Adrenal gland (tissue), 19 donors: Measurements from ENCODE around the gene NTS. TPM values are rescaled to one million over a fixed set of nuclear protein-coding genes. Genes with fewer than 3 reads are reported as not detected.

Experiments
- DNase-seq, 7 donors: peaks; one replicate each; pipeline ENCODE4 v3.0.0-alpha.2; 2019 to 2020
- H3K27ac ChIP-seq, 5 donors: fragments of 200-600 bp; sonication (generic) in 4 of 5; 1 replicate in 3 of 5; 2 replicates in 2 of 5; pipeline versions ENCODE4 v1.5.1 to v1.8.0; 2016 to 2020; ENCODE audit warnings: mild to moderate bottlenecking in 1 of 5
- H3K27me3 ChIP-seq: fragments of 200-600 bp; 2 replicates; pipeline ENCODE4 v1.8.0; 2021
- H3K36me3 ChIP-seq, 2 donors: fragments of 200-600 bp; replicated peaks in 1 of 2; 1 replicate in 1 of 2; 2 replicates in 1 of 2; pipeline versions ENCODE4 v1.5.1 to v1.8.0; 2018 to 2022
- H3K4me1 ChIP-seq, 2 donors: fragments of 200-600 bp; replicated peaks in 1 of 2; 1 replicate in 1 of 2; 2 replicates in 1 of 2; pipeline versions ENCODE4 v1.5.1 to v1.8.0; 2018 to 2021
- H3K4me3 ChIP-seq, 4 donors: fragments of 200-600 bp; sonication (generic) in 3 of 4; one replicate each; pipeline ENCODE4 v1.5.1; 2016 to 2018
- H3K9me3 ChIP-seq, 3 donors: fragments of 200-600 bp; sonication (generic) in 1 of 3; replicated peaks in 1 of 3; 1 replicate in 2 of 3; 2 replicates in 1 of 3; pipeline versions ENCODE4 v1.5.1 to v1.8.0; 2016 to 2021
- POLR2A ChIP-seq, 2 donors: fragments of 450-650 bp; IDR thresholded peaks; one replicate each; pipeline ENCODE4 v1.6.1; 2017; ENCODE audit warnings: antibody characterized with exemption in 2 of 2, mild to moderate bottlenecking in 2 of 2, moderate library complexity in 1 of 2
- WGBS, 4 donors: extraction: QIAGEN DNeasy Blood & Tissue Kit in 2 of 4; methylation state at CpG; one replicate each; pipeline versions ENCODE4 v1.1.5 to v1.1.7; 2013 to 2017; 5-methylcytosine and 5-hydroxymethylcytosine counted together
- intact Hi-C, 2 donors: fragments of 100-400 bp; cut with DNase I; formaldehyde crosslinking; loops; one replicate each; pipeline versions ENCODE4 v1.14.1 to v1.15.0; 2022 to 2023
- long read RNA-seq, 10 donors: library from polyadenylated mRNA in 3 of 10; unstranded in 2 of 10; stranded (forward) in 1 of 10; transcript quantifications; one replicate each; pipeline ENCODE4 v2.0.0 and lab custom pipeline, GENCODE V29; 2021 to 2026
- polyA plus RNA-seq, 3 donors: library from polyadenylated mRNA; stranded (reverse); fragments of 200-250 nt in 2 of 3; fragments of 350-450 nt in 1 of 3; fragmentation: Illumina TruSeq in 1 of 3; extraction: RNeasy Lipid Tissue Mini Kit (QIAGEN cat#74804) in 1 of 3; gene quantifications; one replicate each; pipeline ENCODE4 v1.2.3, GENCODE V29; 2013 to 2014
- total RNA-seq, 9 donors: library from RNA; depleted of rRNA in 4 of 9; stranded (reverse); fragments of >200 nt in 4 of 9; fragments of 120-200 nt in 1 of 9; fragmentation: NEBNext Ultra II Directional in 1 of 9; extraction: Animal tissue kit (Norgen Biotek cat#: 25700) in 1 of 9; gene quantifications; one replicate each; pipeline versions ENCODE4 v1.1.0 to v1.2.4, GENCODE V29; 2013 to 2023
- TF ChIP-seq, protein P1 (sequence below), 6 experiments: fragments of 450-650 bp in 4 of 6; fragments of 200-600 bp in 2 of 6; sonication (generic) in 1 of 6; IDR thresholded peaks; 1 replicate in 5 of 6; 2 replicates in 1 of 6; pipeline versions ENCODE4 v1.5.1 to v1.8.0; 2016 to 2021; ENCODE audit warnings: antibody characterized with exemption in 6 of 6, mild to moderate bottlenecking in 2 of 6, moderate library complexity in 1 of 6
- donor health status: healthy with polysubstance abuse.
- donor health status: Bipolar disorder and iron deficiency.
- donor health status: DM: yes; HTN: yes; CAD: no.
- donor health status: DM: no; HTN: no; CAD: no.
- donor health status: DM: no; HTN: no; CAD: no.
- donor health status: DM: yes; HTN: yes; CAD: no.

The NTS gene, protein sequence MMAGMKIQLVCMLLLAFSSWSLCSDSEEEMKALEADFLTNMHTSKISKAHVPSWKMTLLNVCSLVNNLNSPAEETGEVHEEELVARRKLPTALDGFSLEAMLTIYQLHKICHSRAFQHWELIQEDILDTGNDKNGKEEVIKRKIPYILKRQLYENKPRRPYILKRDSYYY
- 10 to 100 TPM in 1 of 9 donors, 1 to 10 TPM in 1, under 1 TPM in 4, not detected in 3; 0.21 to 18.7 (median 0.38) TPM for total RNA-seq
- 1 to 10 TPM in 1 of 3 donors, under 1 TPM in 2; 0.16 to 4.2 (median 0.48) TPM for polyA plus RNA-seq
- long read RNA-seq, donor 1, partial matches to known transcripts: 0 of 1 reads
- long read RNA-seq, donor 1, other reads (novel, unspliced or antisense): 0 of 1 reads
- long read RNA-seq, donor 2, partial matches to known transcripts: 0 of 2 reads
- long read RNA-seq, donor 2, other reads (novel, unspliced or antisense): 0 of 2 reads
- long read RNA-seq, donor 3, partial matches to known transcripts: 0 of 1 reads
- long read RNA-seq, donor 3, other reads (novel, unspliced or antisense): 0 of 1 reads
- long read RNA-seq, donor 4: 0 reads
- long read RNA-seq, donor 5, partial matches to known transcripts: 0 of 1 reads
- long read RNA-seq, donor 5, other reads (novel, unspliced or antisense): 0 of 1 reads
- long read RNA-seq, donor 6, partial matches to known transcripts: 1 of 1 reads
- long read RNA-seq, donor 6, other reads (novel, unspliced or antisense): 0 of 1 reads
- long read RNA-seq, donor 7, partial matches to known transcripts: 0 of 3 reads
- long read RNA-seq, donor 7, other reads (novel, unspliced or antisense): 0 of 3 reads
- long read RNA-seq, donor 8, transcript NTS-201 (4 exons, 1,237 nt): major isoform, 5 of 6 reads
- long read RNA-seq, donor 8, partial matches to known transcripts: 0 of 6 reads
- long read RNA-seq, donor 8, other reads (novel, unspliced or antisense): 0 of 6 reads
- long read RNA-seq, donor 9, partial matches to known transcripts: 0 of 3 reads
- long read RNA-seq, donor 9, other reads (novel, unspliced or antisense): 0 of 3 reads
- long read RNA-seq, donor 10, partial matches to known transcripts: 0 of 2 reads
- long read RNA-seq, donor 10, other reads (novel, unspliced or antisense): 0 of 2 reads

DNA sequence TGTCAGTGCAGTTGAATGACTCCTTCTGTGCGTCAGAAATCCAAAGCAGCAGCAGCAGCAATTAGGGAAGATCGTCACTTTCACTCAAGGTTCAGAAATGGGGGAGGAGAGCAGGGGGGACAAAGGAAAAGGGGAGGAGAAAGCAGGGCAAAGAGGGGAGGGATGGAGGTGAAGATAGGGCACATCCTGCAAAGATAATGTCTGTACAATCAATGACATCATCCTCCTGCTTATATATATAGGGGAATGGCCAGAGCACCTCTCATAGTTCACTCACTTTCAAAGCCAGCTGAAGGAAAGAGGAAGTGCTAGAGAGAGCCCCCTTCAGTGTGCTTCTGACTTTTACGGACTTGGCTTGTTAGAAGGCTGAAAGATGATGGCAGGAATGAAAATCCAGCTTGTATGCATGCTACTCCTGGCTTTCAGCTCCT, at the start of gene NTS:
Gene NTS, plus strand, starts transcription at position 265 of the 431 bp plus-strand sequence. Its CDS starts 109 bp downstream, at position 374.
- Histone ChIP-seq H3K27me3 (peaks cover 3% of the 10 kb centered on the region), H3K36me3 (no peaks in the 10 kb centered on the region), H3K27ac (no peak within 1 kb of the TSS), H3K4me3 (no peak within 1 kb of the TSS), H3K4me1 (no peaks in the 10 kb centered on the region), H3K9me3 (no peaks in the 10 kb centered on the region)
- TF ChIP-seq, protein P1, sequence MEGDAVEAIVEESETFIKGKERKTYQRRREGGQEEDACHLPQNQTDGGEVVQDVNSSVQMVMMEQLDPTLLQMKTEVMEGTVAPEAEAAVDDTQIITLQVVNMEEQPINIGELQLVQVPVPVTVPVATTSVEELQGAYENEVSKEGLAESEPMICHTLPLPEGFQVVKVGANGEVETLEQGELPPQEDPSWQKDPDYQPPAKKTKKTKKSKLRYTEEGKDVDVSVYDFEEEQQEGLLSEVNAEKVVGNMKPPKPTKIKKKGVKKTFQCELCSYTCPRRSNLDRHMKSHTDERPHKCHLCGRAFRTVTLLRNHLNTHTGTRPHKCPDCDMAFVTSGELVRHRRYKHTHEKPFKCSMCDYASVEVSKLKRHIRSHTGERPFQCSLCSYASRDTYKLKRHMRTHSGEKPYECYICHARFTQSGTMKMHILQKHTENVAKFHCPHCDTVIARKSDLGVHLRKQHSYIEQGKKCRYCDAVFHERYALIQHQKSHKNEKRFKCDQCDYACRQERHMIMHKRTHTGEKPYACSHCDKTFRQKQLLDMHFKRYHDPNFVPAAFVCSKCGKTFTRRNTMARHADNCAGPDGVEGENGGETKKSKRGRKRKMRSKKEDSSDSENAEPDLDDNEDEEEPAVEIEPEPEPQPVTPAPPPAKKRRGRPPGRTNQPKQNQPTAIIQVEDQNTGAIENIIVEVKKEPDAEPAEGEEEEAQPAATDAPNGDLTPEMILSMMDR (IDR thresholded peaks at IDR 0.05): no peak
- WGBS, 4 donors: 9 to 17% (median 13%) methylated on average over 3 of the region's 3 CpGs
- DNase-seq: no peak
- intact Hi-C loops: loop anchor here (5.0 to 10.0 kb wide), 2 partner anchors 399 to 402 kb away; no protein-coding TSS in a partner anchor

- Histone ChIP-seq H3K9me3 (no peaks in the 10 kb centered on the region), H3K36me3 (no peaks in the 10 kb centered on the region), H3K4me1 (no peaks in the 10 kb centered on the region), H3K4me3 (no peak overlapping the region), H3K27ac (no peak overlapping the region), H3K27me3 (no peaks in the 10 kb centered on the region)
- TF ChIP-seq, protein P1 (IDR thresholded peaks at IDR 0.05): no peak
- no peak for DNase-seq
- intact Hi-C loops: no loop called here
Measured at GRCh38 chr12:85825746-85826145, 48.3 kb upstream of the NTS start.

GRCh38 chr12:85828576-85828975, 45.5 kb upstream of the NTS start:
- H3K4me3 ChIP-seq: no peak overlapping the region
- 88 to 96% (median 91%) methylated on average over 1 of the region's 1 CpG for WGBS, 4 donors
- no peaks in the 10 kb centered on the region for H3K27me3 ChIP-seq
- no peaks in the 10 kb centered on the region for H3K36me3 ChIP-seq
- no peaks in the 10 kb centered on the region for H3K9me3 ChIP-seq
- no peak for TF ChIP-seq POLR2A (IDR thresholded peaks at IDR 0.05)
- TF ChIP-seq, protein P1 (IDR thresholded peaks at IDR 0.05): no peak
- no peak overlapping the region for H3K27ac ChIP-seq
- intact Hi-C loops: no loop called here
- H3K4me1 ChIP-seq: no peaks in the 10 kb centered on the region
- no peak for DNase-seq

DNA sequence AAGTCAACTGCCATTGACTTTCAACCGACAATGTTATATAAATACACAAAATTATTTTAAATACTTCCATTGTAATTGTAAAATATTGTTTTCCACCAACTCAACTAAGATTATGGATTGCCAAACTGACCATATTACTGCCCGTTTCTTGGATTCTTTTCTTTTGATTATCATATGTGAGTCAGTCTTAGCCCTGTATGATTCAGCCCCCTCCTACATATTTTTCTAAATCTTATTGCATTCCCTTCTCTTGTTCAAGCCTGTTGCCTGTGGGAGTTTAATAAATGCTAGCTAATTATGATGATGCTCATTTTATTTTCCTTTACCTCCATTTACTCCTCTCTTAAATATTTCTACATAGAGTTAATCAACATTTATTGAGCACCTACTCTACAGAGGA, 44.7 kb upstream of the NTS start:
- no peak for TF ChIP-seq POLR2A (IDR thresholded peaks at IDR 0.05)
- TF ChIP-seq, protein P1 (IDR thresholded peaks at IDR 0.05): no peak
- Histone ChIP-seq H3K4me1 (no peaks in the 10 kb centered on the region), H3K4me3 (no peak overlapping the region), H3K36me3 (no peaks in the 10 kb centered on the region), H3K27ac (no peak overlapping the region), H3K9me3 (no peaks in the 10 kb centered on the region), H3K27me3 (no peaks in the 10 kb centered on the region)
- WGBS, 4 donors: 65 to 81% (median 74%) methylated on average over 2 of the region's 2 CpGs
- intact Hi-C loops: no loop called here
- no peak for DNase-seq
